Stimulated activated CD4-positive, alpha-beta T cell treated with anti-CD3 and anti-CD28 coated beads, Interleukin-15, amount 100 ng/mL, for 1 hour (primary cell): Measurements from ENCODE around the gene MEGF6.

ENCODE experiments used
- DNase-seq, 2 donors: peaks; one replicate each; pipeline ENCODE4 v3.0.0-alpha.2; 2020; ENCODE audit warnings: low read depth in 1 of 2, low spot score in 1 of 2

The MEGF6 gene, protein sequence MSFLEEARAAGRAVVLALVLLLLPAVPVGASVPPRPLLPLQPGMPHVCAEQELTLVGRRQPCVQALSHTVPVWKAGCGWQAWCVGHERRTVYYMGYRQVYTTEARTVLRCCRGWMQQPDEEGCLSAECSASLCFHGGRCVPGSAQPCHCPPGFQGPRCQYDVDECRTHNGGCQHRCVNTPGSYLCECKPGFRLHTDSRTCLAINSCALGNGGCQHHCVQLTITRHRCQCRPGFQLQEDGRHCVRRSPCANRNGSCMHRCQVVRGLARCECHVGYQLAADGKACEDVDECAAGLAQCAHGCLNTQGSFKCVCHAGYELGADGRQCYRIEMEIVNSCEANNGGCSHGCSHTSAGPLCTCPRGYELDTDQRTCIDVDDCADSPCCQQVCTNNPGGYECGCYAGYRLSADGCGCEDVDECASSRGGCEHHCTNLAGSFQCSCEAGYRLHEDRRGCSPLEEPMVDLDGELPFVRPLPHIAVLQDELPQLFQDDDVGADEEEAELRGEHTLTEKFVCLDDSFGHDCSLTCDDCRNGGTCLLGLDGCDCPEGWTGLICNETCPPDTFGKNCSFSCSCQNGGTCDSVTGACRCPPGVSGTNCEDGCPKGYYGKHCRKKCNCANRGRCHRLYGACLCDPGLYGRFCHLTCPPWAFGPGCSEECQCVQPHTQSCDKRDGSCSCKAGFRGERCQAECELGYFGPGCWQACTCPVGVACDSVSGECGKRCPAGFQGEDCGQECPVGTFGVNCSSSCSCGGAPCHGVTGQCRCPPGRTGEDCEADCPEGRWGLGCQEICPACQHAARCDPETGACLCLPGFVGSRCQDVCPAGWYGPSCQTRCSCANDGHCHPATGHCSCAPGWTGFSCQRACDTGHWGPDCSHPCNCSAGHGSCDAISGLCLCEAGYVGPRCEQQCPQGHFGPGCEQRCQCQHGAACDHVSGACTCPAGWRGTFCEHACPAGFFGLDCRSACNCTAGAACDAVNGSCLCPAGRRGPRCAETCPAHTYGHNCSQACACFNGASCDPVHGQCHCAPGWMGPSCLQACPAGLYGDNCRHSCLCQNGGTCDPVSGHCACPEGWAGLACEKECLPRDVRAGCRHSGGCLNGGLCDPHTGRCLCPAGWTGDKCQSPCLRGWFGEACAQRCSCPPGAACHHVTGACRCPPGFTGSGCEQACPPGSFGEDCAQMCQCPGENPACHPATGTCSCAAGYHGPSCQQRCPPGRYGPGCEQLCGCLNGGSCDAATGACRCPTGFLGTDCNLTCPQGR (N-terminal part only)

GRCh38 chr1:3611170-3612019 is at the start of gene MEGF6:
MEGF6 (minus strand) TSS chr1:3611508; CDS start chr1:3611268, 240 bp downstream.
- DNase-seq: peak; percentile 31 to 59

GRCh38 chr1:3660704-3661103 is 49.4 kb upstream of the MEGF6 start:
- DNase-seq: no peak

- no peak for DNase-seq
These were observed 47.8 kb upstream of the MEGF6 start for GRCh38 chr1:3659093-3659492.

- DNase-seq: no peak
These were observed 46.9 kb upstream of the MEGF6 start for GRCh38 chr1:3658231-3658615.

- no peak for DNase-seq
These were observed 46.4 kb upstream of the MEGF6 start for GRCh38 chr1:3657578-3658230.

DNA sequence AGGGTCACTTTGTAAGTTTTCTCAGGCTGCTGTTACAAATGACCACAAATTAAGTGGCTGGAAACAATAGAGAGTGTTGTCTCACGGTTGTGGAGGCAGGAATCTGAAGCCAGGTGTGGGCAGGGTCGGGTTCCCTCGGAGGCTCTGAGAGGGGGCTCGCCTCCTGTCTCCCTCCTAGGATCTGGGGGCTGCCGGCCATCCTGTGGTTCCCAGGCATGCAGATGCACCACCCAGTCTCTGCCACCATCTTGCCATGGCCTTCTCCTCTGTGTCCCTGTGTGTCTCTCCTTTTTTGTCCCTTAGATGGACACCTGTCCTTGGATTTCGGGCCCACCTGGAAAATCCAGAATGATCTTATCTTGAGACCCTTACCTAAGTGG is 45.8 kb upstream of the MEGF6 start:
- DNase-seq: no peak

- no peak for DNase-seq
These were observed 45.3 kb upstream of the MEGF6 start for GRCh38 chr1:3656450-3657095.

DNA sequence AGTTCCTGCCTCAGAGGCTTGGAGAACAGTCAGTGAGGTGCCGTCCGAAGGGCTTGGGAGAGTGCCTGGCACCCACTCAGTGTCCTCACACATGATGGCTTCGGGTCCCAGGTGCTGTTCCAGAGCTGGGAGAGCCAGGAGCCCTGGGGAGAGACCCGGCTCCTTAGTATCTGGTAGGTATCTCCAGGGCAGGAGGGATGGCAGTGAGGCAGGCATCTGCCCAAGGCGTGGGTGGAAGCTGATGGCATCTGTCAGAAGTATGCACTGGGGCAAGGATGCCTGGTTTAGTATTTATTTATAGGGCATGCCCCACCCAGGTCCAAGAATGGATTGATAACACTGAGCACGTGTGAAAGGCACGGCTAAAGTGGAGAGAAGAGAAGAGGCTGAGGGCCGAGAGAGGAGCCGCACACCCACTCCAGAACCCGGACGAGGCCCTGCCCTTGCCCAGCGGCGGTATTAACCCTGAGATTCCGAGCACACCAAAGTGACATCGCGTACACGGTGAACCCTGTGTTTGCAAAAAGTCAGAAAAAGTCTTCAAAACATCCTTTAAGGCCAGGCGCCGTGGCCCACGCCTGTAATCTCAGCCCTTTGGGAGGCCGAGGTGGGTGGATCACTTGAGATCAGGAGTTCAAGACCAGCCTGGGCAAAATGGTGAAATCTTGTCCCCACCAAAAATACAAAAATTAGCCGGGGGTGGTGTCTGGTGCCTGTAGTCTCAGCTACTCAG is 43.4 kb upstream of the MEGF6 start:
- no peak for DNase-seq

DNA sequence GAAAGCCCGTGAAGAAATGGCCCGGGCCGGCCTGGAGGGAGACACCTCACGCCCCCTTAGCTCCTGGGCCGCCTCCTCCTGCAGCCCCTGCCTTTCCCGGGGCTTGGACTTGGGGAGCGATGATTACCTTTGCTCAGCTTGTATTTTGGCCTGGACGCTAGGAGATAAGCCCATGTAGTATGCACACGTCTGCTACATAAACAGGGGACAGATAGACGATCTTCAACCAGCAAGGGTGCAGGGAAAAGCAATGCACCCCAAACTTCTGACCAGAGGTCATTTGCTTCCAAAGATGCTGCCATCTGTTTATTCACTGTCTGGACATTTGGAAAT is 41.9 kb upstream of the MEGF6 start:
- no peak for DNase-seq

DNA sequence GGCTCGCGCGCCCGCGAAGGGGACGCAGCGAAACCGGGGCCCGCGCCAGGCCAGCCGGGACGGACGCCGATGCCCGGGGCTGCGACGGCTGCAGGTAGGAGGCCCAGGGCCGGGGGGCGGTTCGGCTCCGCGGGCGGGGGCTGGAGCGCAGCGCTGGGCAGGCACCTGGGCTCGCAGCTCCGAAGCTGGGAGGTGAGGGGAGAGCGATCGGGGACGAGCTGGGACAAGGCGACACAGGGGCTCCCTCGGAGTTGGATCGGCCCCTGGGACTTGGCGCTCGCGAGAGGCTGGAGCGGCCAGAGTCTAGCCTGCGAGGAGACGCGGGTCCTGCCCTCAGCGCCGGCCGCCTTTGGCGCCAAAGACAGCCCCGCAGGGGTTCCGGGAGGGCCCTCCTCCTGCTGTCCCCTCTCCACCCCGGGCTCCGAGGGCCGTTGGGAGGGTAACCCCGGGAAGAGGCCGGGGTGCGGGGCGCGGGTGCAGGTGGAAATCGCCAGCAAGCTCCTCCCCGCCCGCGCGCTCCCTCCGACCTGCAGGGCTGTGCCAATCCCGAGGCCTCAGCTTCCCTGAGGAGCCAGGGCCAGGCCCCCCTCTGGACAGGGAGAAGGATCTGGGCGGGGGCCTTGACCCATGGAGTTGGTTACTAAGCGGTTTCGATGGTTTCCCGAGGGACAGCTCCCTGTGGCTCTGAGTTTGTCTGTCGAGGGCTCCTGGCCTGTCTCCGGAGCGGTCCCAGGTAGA is 41.4 kb upstream of the MEGF6 start:
- DNase-seq: no peak

DNA sequence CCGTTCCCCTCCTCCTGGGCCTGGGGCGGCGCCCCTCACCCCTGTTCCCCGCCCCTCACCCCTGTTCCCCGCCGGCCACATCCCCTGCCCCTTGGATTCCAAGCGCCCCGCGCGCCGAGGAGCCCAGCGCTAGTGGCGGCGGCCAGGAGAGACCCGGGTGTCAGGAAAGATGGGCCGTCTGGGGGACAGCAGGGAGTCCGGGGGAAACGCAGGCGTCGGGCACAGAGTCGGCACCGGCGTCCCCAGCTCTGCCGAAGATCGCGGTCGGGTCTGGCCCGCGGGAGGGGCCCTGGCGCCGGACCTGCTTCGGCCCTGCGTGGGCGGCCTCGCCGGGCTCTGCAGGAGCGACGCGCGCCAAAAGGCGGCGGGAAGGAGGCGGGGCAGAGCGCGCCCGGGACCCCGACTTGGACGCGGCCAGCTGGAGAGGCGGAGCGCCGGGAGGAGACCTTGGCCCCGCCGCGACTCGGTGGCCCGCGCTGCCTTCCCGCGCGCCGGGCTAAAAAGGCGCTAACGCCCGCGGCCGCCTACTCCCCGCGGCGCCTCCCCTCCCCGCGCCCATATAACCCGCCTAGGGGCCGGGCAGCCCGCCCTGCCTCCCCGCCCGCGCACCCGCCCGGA is 40.7 kb upstream of the MEGF6 start, which contains the start of gene TP73:
Gene TP73, plus strand, starts transcription at position 587 of the 618 bp plus-strand sequence. CDS start 29,850 bp downstream, outside the sequence.
- no peak for DNase-seq

DNA sequence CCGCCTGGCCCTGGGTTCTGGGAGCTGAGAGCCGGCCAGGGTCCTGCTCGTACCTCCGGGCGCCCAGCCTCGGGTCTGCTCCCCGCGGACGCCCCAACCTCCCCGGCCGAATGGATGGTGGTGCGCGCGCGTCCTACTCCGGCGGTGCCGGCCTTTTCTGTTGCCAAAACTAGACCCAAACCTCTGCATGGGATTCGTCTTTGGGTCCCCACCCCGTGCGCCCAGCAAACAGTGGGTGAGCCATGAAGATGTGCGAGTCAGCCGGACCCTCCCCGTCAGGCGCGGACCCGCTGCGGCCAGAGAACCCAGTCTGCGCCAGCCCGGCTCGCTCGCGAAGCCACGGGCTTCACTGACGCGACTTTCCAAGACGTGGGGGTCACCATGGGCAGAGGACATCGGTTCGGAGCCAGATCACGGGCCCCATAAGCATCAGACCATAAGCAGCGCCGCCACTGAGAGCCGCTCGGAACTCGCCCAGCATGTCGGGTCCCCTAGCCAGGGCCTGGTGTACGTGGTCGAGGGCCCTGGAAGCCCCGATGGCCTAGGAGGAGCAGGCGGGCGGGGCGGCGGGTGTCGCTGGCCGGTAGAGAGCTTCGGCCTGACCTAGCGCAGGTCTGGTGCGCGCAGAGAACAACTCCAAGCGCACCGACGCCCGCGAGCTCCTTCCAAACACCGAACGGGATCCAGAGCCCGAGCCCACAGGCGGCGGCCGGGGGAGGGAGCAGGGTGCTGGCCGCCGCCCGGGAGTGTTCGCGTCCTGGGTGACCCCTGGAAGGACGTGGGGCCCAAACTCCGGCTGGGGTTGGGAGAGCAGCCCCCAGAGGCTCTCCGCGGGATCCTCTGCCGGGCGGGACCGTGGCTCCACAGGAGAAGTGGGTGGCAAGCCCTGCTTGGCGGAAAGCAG is 40.0 kb upstream of the MEGF6 start:
- DNase-seq: peak in 1 of 2 donors; percentile 6

DNA sequence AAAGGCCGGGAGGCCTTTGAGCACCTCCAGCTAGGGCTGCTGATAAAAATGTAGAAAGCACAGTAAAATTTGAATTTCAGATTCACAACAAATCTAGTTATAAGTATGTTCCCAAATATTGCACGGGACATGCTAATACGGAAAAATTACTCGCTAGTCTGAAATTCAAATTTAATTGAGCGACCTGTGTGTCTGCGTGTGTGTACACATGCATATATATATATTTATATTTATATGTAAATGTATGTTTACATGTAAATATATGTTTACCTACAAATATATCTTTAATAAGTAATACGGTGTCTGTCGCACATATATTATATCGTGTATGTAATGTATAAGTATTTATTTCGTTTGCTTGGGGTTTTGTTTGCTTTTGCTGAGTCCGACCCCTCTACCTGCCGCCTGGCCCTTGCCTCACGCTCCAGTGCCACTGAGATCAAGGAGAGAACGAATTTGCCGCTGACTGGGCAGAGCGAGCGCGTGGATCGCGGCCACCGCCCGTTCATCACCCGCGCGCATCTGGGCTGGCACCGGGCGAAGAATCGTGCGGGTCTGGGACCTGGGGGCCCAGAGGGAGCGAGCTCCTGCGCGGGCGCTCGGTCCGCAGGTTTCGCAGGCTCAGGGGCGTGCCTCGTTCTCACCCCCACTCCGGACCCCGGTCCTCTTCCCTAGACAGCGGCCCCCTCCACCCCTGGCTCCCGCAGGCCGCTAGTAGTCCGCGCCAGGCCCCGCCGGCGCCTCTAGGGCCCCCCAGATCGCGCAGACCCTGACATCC is 39.1 kb upstream of the MEGF6 start:
- DNase-seq: peak in 1 of 2 donors; percentile 1

DNA sequence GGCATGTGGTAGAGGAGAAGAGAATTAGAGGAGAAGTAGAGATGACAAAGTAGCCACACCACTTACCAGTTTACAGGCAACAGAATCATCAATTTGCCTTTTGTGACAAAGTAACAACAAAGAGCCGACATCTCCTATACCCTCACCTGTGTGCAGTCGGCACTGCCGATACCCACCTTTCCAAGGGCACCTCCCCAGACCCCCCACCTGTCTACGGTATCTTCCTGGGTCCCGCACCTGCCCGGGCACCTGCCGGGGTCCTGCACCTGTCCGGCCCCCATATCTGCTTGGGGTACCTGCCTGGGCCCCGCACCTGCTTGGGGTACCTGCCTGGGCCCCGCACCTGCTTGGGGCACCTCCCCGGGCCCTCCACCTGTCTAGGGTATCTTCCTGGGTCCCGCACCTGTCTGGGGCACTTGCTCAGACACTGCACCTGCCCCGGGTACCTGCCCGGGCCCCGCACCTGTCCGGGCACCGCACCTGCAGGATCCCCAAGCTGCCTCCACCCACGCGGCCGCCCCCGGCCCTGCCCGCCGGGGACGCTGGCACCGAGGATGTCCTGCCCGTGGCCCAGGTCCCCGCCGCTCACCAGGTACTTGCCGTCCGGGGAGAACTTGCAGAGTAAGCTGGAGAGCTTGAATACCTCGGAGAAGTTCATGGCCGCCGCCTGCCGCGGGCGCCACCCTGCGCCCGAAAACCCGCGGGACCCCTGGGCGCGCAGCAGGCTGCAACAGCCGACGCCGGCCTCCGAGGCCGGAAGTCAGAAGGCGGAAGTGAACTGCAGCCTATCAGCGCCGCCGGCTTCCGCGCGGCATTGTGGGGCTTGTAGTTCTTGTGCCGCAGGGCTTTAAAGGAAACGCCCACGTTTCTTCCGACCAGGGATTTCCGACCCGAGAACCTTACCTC is 38.3 kb upstream of the MEGF6 start, which contains the start of gene WRAP73:
Gene WRAP73, minus strand, starts transcription at position 762 of the 906 bp plus-strand sequence. Its CDS starts 104 bp downstream, at position 658.
- DNase-seq: peak; percentile 74 to 79

- DNase-seq: no peak
These were observed 35.3 kb upstream of the MEGF6 start for GRCh38 chr1:3646596-3646995.
